Smooth muscle cell (in vitro differentiated cells): Measurements from ENCODE around the gene MICU1. TPM values are rescaled to one million over a fixed set of nuclear protein-coding genes. Genes with fewer than 3 reads are reported as not detected.

Source experiments
- DNase-seq: peaks from one replicate; lab custom pipeline; 2025; ENCODE audit not compliant: unreplicated experiment; lab: John Stamatoyannopoulos, UW
- H2AFZ ChIP-seq: fragments of 200-600 bp; sonication (generic); 2 replicates; pipeline ENCODE4 v1.6.0; 2016; ENCODE audit warnings: antibody characterized with exemption, low read depth, mild to moderate bottlenecking
- H3F3A ChIP-seq: fragments of 200-600 bp; sonication (generic); 2 replicates; pipeline ENCODE4 v1.6.0; 2017; ENCODE audit warnings: antibody characterized with exemption, low read depth
- H3K27ac ChIP-seq: fragments of 200-600 bp; sonication (generic); 2 replicates; pipeline ENCODE4 v1.5.1; 2016; ENCODE audit warnings: low read depth, mild to moderate bottlenecking
- H3K27me3 ChIP-seq: fragments of 200-600 bp; sonication (generic); 2 replicates; pipeline ENCODE4 v1.6.1; 2016; ENCODE audit warnings: low read depth, mild to moderate bottlenecking
- H3K36me3 ChIP-seq: fragments of 200-600 bp; sonication (generic); 2 replicates; pipeline ENCODE4 v1.5.1; 2016; ENCODE audit warnings: low read depth
- H3K4me1 ChIP-seq: fragments of 200-600 bp; sonication (generic); 2 replicates; pipeline ENCODE4 v1.5.1; 2016; ENCODE audit warnings: low read depth
- H3K4me2 ChIP-seq: fragments of 200-600 bp; sonication (generic); 2 replicates; pipeline ENCODE4 v1.6.0; 2016; ENCODE audit warnings: mild to moderate bottlenecking
- H3K4me3 ChIP-seq: fragments of 200-600 bp; sonication (generic); 2 replicates; pipeline ENCODE4 v1.5.1; 2016; ENCODE audit warnings: mild to moderate bottlenecking
- H3K79me2 ChIP-seq: fragments of 200-600 bp; sonication (generic); 2 replicates; pipeline ENCODE4 v1.6.0; 2016; ENCODE audit warnings: low read depth, mild to moderate bottlenecking
- H3K9ac ChIP-seq: fragments of 200-600 bp; sonication (generic); 2 replicates; pipeline ENCODE4 v1.6.0; 2016; ENCODE audit warnings: low read depth
- H3K9me3 ChIP-seq: fragments of 200-600 bp; sonication (generic); replicated peaks from 2 replicates; pipeline ENCODE4 v1.5.1; 2016; ENCODE audit warnings: low read depth
- H4K20me1 ChIP-seq: fragments of 200-600 bp; sonication (generic); 2 replicates; pipeline ENCODE4 v1.6.0; 2016; ENCODE audit warnings: low read depth
- WGBS: methylation state at CpG from one replicate; pipeline ENCODE4 v1.1.7; 2016; ENCODE audit warnings: low lambda C conversion rate; 5-methylcytosine and 5-hydroxymethylcytosine counted together
- polyA plus RNA-seq: library from polyadenylated mRNA; unstranded; fragments of >200 nt; fragmentation: Nextera tagmentation; extraction: Ambion mirVana; gene quantifications from 2 replicates; pipeline ENCODE4 v1.2.1, GENCODE V29; 2016
- total RNA-seq: library from RNA; depleted of rRNA; stranded (reverse); fragments of >200 nt; gene quantifications from 2 replicates; pipeline ENCODE4 v1.2.3, GENCODE V29; 2014
- TF ChIP-seq, protein P1 (sequence below): fragments of 200-600 bp; sonication (generic); IDR thresholded peaks from 2 replicates; pipeline ENCODE4 v1.5.1; 2017; ENCODE audit warnings: borderline replicate concordance, mild to moderate bottlenecking, antibody characterized with exemption; ENCODE audit not compliant: insufficient read depth, poor library complexity, severe bottlenecking

MICU1 gene
- total and polyA plus RNA-seq, 2 experiments from 2014 or later, result 35.0 to 35.1 TPM

DNA sequence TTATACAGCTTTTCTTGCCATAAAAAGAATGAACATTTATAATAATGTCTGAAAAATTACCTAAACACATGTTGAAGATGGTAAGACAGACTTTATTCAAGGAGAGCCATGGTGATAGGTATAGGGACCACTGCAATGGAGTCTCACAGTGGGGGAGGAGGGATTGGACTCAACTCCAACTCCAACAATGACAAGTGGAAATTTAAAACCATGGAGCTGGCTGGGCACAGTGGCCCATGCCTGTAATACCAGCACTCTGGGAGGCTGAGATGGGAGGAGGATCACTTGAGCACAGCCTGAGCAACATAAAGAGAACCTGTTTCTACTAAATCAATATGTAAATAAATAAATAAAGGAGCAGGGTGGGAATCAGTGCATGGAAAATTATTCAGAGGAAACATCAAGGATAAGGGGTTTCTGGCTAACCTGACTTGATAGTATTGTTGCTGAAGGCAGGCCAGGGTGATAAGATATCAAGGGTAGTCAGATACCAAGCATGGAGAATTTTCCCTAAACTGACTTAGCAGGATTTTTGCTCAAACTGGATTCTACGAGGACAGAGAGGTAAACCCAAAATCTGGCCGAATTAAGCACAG, 19.5 kb upstream of the MICU1 start:
- Histone ChIP-seq H2AFZ (no peak overlapping the region), H3K27ac (no peak overlapping the region), H3K79me2 (no peaks in the 10 kb centered on the region), H3K36me3 (no peaks in the 10 kb centered on the region), H3F3A (no peaks in the 10 kb centered on the region), H3K4me1 (no peaks in the 10 kb centered on the region), H3K9ac (no peak overlapping the region), H3K9me3 (no peaks in the 10 kb centered on the region), H3K4me3 (no peak overlapping the region), H3K4me2 (no peak overlapping the region), H3K27me3 (no peaks in the 10 kb centered on the region), H4K20me1 (no peaks in the 10 kb centered on the region)
- DNase-seq, result no peak
- TF ChIP-seq, protein P1, sequence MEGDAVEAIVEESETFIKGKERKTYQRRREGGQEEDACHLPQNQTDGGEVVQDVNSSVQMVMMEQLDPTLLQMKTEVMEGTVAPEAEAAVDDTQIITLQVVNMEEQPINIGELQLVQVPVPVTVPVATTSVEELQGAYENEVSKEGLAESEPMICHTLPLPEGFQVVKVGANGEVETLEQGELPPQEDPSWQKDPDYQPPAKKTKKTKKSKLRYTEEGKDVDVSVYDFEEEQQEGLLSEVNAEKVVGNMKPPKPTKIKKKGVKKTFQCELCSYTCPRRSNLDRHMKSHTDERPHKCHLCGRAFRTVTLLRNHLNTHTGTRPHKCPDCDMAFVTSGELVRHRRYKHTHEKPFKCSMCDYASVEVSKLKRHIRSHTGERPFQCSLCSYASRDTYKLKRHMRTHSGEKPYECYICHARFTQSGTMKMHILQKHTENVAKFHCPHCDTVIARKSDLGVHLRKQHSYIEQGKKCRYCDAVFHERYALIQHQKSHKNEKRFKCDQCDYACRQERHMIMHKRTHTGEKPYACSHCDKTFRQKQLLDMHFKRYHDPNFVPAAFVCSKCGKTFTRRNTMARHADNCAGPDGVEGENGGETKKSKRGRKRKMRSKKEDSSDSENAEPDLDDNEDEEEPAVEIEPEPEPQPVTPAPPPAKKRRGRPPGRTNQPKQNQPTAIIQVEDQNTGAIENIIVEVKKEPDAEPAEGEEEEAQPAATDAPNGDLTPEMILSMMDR, result no peak
- WGBS, result 90% methylated on average over 2 of the region's 2 CpGs

DNA sequence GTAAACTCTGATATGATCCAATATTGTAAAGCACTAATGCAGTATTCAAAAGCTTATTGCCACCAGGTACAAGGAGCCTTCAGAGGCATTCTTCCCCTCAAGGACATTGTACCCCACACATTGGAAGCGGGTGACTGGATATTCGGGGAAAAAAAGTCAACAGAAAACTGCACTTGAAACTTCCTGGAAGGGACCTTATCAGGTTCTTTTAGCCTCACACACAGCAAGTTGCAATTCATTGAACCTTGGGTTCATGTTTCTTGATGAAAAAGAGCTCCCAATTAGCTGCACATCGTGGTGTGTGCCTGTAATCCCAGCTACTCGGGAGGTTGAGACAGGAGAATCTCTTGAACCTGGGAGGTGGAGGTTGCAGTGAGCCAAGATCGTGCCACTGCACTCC, 16.4 kb upstream of the MICU1 start:
- no peaks in the 10 kb centered on the region for H3K27me3 ChIP-seq
- no peak overlapping the region for H3K4me2 ChIP-seq
- DNase-seq, result no peak
- no peak overlapping the region for H3K27ac ChIP-seq
- H3K4me3 ChIP-seq, result no peak overlapping the region
- H3K79me2 ChIP-seq, result no peaks in the 10 kb centered on the region
- H2AFZ ChIP-seq, result no peak overlapping the region
- 91% methylated on average over 5 of the region's 5 CpGs for WGBS
- H3K4me1 ChIP-seq, result no peaks in the 10 kb centered on the region
- no peaks in the 10 kb centered on the region for H4K20me1 ChIP-seq
- no peaks in the 10 kb centered on the region for H3K36me3 ChIP-seq
- no peak overlapping the region for H3K9ac ChIP-seq
- H3K9me3 ChIP-seq, result no peaks in the 10 kb centered on the region
- H3F3A ChIP-seq, result no peaks in the 10 kb centered on the region
- TF ChIP-seq, protein P1, result no peak

DNA sequence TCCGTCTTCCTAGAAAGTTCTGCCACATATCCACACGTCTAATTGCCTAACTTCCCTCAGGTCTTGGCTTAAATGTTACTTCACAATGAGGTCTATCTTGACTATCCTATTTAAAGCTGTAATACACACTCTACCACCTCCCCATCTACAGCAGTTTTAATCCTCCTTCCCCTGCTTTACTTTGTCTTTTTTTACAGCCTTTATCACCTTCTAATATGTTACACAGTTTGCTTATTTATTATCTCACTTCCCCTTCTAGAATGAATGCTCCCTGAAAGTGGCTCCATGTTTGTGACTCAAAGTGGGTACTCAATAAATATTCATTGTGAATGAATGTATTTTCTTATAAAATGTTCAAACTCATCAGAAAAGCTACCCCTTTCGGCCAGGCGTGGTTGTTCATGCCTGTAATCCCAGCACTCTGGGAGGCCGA, 13.6 kb upstream of the MICU1 start:
- DNase-seq, result no peak
- H3K4me2 ChIP-seq, result no peak overlapping the region
- no peaks in the 10 kb centered on the region for H3K36me3 ChIP-seq
- H3K27ac ChIP-seq, result no peak overlapping the region
- TF ChIP-seq, protein P1, result no peak
- no peak overlapping the region for H3K4me3 ChIP-seq
- 95% methylated on average over 5 of the region's 5 CpGs for WGBS
- H3K27me3 ChIP-seq, result no peaks in the 10 kb centered on the region
- H3F3A ChIP-seq, result no peaks in the 10 kb centered on the region
- H2AFZ ChIP-seq, result no peak overlapping the region
- H3K9ac ChIP-seq, result no peak overlapping the region
- H4K20me1 ChIP-seq, result no peaks in the 10 kb centered on the region
- H3K4me1 ChIP-seq, result no peaks in the 10 kb centered on the region
- no peaks in the 10 kb centered on the region for H3K9me3 ChIP-seq
- no peaks in the 10 kb centered on the region for H3K79me2 ChIP-seq
